KOPT-K1 (cell line): ENCODE results near the gene C8G.

Experiments
- H3K27ac ChIP-seq: fragments of 200-600 bp; sonication (generic); 2 replicates; pipeline ENCODE4 v1.5.1; 2016; ENCODE audit warnings: antibody characterized with exemption, mild to moderate bottlenecking, low read depth, low read length; ENCODE audit not compliant: poor library complexity, severe bottlenecking
- H3K36me3 ChIP-seq: fragments of 200-600 bp; sonication (generic); 2 replicates; pipeline ENCODE4 v1.5.1; 2017; ENCODE audit warnings: antibody characterized with exemption, mild to moderate bottlenecking, low read length, moderate library complexity; ENCODE audit not compliant: insufficient read depth
- H3K9me3 ChIP-seq: fragments of 200-600 bp; sonication (generic); 2 replicates; pipeline ENCODE4 v1.5.1; 2017; ENCODE audit warnings: antibody characterized with exemption, low read length, mild to moderate bottlenecking; ENCODE audit not compliant: insufficient read depth, poor library complexity, severe bottlenecking

The C8G gene

DNA sequence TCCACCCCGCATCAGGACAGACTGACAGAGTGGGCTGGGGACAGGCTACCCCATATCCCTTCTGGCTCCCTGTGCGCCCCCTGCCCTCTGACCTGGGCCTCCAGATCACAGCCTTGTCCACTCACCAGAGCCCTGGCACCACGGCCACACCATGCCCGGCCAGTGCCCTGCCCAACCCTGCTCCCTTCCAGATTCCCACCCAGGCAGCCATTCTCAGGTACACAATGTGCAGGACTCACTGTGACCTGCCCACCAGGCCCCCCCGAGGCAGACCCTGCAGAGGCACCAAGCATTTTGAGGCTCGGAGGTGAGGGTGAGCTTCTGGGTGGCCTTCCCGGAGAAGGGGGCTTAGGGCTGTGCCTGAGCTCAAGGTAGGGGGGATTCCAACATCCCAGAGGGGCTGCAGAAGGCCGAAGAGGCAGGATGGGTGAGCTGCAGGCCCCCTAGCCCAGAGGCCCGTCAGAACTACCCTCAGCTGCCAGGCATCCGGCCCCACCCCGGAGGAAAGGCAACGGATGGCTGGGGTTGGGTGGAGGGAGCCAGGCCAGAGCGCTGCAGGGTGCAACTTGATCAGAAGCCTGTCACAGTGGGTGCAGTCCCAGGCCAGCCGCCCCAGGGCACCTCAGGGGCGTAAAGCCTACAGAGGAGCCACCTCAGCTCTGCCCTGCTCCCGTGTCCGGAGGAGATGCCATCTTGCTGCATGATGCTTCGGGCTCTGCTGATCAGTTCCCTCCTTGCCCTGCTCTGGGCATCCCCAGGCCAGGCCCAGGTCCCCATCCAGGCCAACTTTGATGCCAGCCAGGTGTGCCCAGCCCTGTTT is 37.4 kb downstream of the C8G start, which contains the start of gene LCNL1:
TSS of gene LCNL1 (plus strand) at position 762 of the 820 bp plus-strand sequence. CDS start 594 bp downstream, outside the sequence.
- Histone ChIP-seq H3K36me3 (no peaks in the 10 kb centered on the region), H3K9me3 (no peaks in the 10 kb centered on the region), H3K27ac (no peak within 1 kb of the TSS)

DNA sequence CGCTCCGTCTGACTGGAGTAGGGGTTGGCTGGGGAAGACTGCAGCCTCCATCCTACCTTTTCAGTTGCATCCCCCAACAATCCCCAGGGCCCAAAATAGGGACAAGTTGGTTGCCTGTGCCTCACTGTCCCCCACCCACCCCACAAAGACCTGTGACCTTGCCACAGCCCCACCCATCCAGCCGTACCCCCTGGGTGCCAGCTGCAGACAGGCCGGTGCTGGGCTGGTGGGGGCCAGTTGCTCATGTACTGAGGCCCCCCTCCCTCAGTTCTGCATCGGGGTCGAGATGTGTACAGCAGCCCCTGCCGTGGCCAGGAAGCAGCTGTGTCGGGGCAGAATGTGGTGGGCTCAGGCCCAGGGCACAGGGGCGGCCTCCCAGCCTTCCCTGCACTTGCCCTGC is 38.1 kb downstream of the C8G start:
- no peaks in the 10 kb centered on the region for H3K36me3 ChIP-seq
- H3K27ac ChIP-seq: no peak overlapping the region
- H3K9me3 ChIP-seq: no peaks in the 10 kb centered on the region

DNA sequence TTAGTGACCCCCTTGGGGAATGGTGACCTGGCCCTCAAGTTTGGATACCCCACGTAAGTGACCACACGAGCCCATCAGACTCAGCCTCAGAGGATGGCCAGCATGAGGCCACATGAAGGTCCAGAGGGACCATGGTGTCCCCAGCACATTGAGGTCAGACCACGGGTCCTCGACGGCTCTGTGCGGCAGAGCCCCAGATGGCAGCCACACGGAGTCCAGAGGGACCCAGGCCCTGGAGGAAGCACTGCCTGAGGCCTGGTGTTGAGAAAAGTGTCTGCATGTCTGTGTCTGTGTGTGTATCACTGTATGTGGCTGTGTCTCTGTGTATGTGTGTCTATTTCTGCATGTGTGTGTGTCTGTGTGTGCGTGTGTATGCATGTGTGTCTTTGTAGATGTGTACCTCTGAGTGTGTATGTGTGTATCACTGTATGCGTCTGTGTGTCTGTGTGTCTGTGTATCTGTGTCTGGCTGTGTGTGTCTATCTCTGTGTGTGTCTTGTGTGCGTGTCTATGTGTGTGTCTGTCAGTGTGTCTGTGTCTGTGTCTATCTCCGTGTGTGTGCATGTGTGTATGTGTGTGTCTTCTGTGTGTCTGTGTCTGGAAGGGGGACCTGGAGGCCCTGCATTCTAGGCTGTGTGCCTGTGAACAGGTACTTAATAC is 38.7 kb downstream of the C8G start:
- no peaks in the 10 kb centered on the region for H3K36me3 ChIP-seq
- no peak overlapping the region for H3K27ac ChIP-seq

DNA sequence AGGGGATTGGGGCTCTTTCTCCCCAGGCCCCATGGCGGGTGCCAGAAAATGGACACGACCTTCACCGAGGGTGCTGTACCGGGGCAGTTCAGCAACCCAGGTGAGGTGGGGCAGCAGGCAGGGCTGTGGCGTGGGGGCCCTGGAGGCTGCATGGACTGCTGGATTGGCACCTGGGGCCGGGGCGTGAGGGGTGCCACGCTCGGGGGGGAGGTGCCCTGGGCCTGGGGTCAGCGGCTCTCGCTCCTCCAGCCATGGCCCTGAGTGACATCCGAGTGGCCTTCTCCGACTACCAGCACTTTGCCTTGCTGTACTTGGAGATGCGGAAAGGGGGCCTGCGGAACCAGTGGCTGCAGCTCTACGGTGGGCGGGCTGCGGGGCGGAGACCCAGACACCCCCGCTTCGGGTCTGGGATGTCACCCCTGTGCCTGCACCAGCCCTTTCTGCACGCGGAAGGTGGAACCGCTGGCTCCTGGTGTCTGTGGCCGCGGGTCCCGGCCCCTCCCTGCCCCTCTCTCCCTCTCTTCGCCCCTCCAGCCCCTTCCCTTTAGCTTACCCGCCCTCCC is 39.5 kb downstream of the C8G start:
- H3K27ac ChIP-seq: no peak overlapping the region
- no peaks in the 10 kb centered on the region for H3K36me3 ChIP-seq
- no peaks in the 10 kb centered on the region for H3K9me3 ChIP-seq

More for the DNA sequence above, 38.7 kb downstream of the C8G start:
- no peaks in the 10 kb centered on the region for H3K9me3 ChIP-seq

DNA sequence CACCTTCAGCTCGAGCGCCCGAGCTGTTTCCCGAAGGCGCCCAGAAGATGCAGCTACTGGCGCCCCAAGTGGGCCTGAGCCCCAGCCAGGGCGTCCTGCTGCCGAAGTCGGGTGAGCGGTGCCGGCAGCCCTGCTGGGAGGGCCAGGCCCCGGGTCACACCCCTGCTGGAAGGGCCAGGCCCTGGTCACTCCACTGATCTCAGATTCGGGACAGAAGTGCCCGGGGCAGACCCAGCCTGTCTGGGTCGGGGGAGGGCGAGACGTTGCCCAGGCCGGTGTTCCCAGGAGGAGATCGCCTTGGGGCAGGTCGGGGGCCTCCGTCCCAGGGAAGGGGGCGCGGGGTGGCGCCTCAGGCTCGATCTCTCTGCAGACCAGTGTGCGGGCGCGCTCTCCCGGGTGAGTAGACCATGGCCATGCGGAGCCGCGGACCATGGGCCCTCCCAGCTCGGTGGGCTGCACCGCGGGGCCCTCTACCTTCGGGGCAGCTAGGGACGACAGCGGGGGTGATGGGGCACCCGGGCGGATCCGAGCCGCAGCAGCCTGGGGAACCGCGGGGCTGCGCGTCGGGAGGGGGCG is 40.1 kb downstream of the C8G start:
- Histone ChIP-seq H3K27ac (no peak overlapping the region), H3K9me3 (no peaks in the 10 kb centered on the region), H3K36me3 (no peaks in the 10 kb centered on the region)

DNA sequence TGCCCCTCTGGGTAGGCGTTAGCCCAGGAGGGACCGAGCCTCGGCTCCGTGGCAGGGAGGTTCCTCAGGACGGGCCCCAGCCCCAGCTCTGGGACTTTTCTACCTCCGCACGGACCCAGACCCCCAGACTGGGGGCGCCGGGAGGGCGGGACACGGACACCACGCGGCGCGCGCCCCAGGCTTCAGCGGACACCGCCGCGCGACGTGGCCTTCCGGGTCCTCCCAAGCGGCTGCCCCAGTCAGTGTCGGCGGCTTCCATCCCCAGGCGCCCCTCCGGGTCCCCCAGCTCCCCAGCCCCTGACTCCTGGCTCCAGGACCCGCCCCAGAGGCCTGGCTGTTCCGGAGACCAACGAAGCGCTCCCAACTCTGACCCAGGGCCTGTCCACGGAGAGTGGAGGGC is 40.8 kb downstream of the C8G start:
- Histone ChIP-seq H3K9me3 (no peaks in the 10 kb centered on the region), H3K36me3 (no peaks in the 10 kb centered on the region), H3K27ac (no peak overlapping the region)

DNA sequence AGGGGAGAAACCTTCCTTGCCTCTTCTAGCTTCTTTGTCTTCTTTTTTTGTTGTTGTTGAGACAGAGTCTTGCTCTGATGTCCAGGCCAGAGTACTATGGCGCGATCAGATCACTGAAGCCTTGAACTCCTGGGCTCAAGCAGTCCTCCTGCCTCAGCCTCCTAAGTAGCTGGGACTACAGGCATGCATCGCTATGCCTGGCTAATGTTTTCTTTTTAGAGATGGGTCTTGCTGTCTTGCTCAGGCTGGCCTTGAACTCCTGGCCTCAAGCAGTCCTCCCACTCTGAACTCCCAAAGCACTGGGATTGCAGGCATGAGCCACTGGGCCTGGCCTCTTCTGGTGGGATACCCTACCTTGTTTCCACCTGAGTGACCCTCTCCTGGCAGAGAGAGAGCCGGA is 43.8 kb downstream of the C8G start:
- H3K9me3 ChIP-seq: no peaks in the 10 kb centered on the region
- no peak overlapping the region for H3K27ac ChIP-seq
- H3K36me3 ChIP-seq: peaks cover 5% of the 10 kb centered on the region; the same call in 1 of the 2 replicates

DNA sequence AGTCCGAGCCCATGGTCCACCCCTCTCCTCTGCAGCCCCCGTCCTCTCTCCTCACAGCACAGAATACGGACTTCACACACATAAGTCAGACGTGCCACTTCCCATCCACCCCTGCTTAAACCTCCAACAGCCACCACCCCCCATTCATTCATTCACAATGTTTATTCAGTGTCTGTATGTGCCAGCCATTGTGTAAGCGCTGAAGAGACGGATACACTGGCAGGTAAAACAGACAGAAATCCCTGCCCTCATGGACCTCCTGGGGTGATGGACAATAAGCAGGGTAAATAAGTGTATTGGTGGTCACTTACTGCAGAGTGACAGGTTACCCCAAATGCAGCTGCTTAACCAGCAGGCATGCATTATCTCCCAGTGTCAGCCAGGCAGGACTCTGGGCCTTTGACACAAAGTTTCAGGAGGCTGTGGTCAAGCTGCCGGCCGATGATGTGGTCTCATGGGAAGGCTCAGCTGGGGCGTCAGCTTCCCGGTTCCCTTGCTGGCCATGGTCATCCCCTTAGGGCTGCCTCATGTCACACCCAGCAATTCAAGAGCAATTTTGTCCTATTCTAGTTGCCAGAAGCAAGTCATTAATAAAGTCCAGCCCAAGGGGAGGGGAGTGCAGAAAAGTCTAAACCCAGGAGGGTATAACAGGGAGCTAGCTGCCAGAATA is 45.3 kb downstream of the C8G start:
- Histone ChIP-seq H3K36me3 (peaks cover 13% of the 10 kb centered on the region; the same call in 1 of the 2 replicates), H3K27ac (no peak overlapping the region)

DNA sequence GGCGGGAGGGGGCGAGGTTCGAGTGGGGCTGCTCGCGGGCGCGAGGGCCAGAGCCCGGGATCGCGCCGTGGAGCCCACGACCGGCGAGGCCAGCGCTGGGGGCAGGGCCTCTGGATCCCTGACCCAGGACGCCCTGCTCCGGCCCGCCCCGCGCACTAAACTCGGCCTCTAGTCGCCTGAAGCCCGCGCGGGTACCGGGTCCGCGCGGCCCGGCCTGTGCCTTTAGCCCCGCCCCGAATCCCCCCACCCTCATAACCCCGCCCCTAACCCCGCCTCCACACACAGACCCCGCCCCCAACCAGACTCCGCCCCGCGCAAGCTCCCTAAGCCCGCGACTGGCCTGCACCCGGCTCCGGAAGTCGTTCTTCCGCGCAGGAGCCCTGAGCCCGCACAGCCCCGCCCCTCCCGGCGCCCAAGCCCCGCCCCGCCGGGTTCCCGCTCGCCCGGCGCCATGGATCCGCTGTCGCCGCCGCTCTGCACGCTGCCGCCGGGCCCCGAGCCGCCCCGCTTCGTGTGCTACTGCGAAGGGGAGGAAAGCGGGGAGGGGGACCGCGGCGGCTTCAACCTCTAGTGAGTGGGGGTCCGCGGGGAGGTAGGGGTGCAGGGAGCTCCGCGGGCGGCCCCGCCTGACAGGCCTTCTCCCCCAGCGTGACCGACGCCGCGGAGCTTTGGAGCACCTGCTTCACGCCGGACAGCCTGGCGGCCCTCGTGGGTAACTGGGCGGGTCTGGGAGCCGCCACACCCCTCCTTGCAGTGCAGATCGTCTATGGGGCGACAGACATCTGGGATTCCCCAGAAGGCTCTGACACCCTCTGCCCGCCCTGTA is 47.2 kb downstream of the C8G start, which contains the start of gene PAXX:
TSS of gene PAXX (plus strand) at position 430 of the 826 bp plus-strand sequence. CDS start at position 452, 22 bp downstream.
- H3K27ac ChIP-seq: peak within 1 kb of the TSS; percentile 86
- no peaks in the 10 kb centered on the region for H3K9me3 ChIP-seq

More for the DNA sequence above, 45.3 kb downstream of the C8G start:
- H3K9me3 ChIP-seq: no peaks in the 10 kb centered on the region

DNA sequence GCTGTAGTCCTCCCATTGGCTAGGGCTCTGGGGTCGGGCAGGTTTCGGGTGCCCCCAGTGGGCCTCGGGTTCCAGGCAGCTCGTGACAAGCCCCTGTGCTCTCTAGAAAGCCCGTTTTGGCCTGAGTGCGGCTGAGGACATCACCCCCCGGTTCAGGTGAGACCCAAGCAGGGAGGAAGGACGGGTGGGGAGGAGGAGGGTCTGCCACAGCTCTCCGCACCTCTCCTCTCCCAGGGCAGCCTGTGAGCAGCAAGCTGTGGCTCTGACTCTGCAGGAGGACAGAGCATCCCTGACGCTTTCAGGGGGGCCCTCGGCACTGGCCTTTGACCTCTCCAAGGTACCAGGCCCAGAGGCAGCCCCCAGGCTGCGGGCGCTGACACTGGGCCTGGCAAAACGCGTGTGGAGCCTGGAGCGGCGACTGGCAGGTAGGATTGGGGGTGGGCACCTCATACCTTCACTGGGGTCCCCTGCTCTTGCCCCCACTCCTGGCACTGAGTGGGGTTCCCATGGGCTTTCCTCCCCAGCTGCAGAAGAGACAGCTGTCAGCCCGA is 47.9 kb downstream of the C8G start:
- Histone ChIP-seq H3K27ac (peak overlapping the region; percentile 86), H3K36me3 (peaks cover 13% of the 10 kb centered on the region; the same call in 1 of the 2 replicates), H3K9me3 (no peaks in the 10 kb centered on the region)

More for the DNA sequence above, 47.2 kb downstream of the C8G start, which contains the start of gene PAXX:
- peaks cover 13% of the 10 kb centered on the region; the same call in 1 of the 2 replicates for H3K36me3 ChIP-seq

DNA sequence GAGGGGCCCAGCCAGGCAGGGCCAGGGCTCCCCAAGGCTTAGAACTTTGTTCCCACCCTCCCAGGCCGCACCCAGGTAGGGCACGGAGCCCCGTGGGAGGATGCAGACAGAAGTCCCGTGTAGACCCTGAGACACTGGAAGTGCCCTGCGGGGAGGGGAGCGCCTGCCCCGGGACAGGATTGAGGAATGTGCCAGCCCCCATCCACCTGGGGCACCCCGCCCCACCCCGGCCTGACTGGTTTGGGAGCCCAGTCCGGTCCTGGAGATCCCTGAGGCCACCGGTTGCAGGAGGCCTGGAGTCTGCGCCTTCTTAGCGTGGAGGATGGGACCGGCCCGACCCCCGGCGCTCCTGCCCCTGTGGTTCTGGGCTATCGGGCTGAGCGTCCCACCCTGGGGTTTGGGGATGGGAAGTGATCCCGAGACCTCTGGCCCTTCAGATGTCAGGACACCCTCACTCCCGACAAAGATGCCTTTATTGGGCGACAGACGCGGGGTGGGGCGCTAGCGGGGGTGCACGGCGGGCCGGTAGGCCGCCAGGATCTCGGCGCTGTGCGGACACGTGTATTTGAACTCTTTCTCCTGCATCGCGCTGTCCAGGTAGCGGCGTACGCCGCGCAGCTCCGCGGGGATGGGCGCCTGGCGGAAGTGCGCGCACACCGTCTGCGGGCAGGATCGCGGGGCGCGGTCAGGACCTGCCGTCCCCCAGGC is 49.3 kb downstream of the C8G start:
- no peaks in the 10 kb centered on the region for H3K9me3 ChIP-seq
- peaks cover 13% of the 10 kb centered on the region; the same call in 1 of the 2 replicates for H3K36me3 ChIP-seq
- no peak overlapping the region for H3K27ac ChIP-seq

DNA sequence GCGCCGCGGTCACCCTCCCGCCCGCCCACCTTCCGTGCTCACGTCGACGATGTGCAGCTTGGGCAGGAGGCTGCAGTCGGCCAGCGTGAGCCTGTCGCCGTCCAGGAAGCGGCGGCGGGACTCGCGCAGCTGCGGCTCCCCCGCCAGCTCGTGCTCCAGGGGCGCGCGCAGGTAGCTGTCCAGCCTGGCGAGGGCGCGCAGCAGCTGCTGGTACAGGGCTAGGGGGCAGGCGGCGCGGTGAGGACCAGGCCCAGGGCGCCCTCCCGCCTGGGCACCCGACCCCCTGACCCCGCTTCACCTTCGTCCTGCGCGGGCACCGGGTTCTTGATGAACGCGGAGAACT is 49.8 kb downstream of the C8G start:
- no peaks in the 10 kb centered on the region for H3K9me3 ChIP-seq
- H3K27ac ChIP-seq: no peak overlapping the region
- H3K36me3 ChIP-seq: peaks cover 13% of the 10 kb centered on the region; the same call in 1 of the 2 replicates

DNA sequence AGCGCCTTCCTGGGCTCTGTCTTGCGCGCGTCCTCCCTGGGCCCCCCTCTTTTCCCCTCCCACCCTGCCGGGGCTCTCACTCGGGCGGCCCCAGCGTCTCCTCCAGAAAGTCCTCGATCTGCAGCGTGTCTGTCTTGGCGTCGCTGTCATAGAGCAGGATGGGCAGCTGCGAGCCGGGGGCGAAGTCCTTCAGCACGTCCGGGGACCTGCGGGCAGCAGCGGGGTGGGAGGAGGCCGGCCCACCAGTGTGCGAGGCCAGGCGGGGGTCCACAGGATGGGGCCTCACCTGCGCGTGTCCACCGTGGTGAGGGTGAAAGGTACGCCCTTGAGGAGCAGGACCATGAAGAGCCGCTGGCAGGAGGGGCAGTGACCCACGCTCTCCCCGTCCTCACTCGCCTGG is 50.3 kb downstream of the C8G start:
- Histone ChIP-seq H3K9me3 (no peaks in the 10 kb centered on the region), H3K27ac (no peak overlapping the region), H3K36me3 (peaks cover 13% of the 10 kb centered on the region; the same call in 1 of the 2 replicates)
